ENCODE data around the gene PDE4D. TPM values are rescaled to one million over a fixed set of nuclear protein-coding genes. Genes with fewer than 3 reads are reported as not detected.

The PDE4D gene
- total and polyA plus RNA-seq, 11 donors, result 5.2 to 68.3 (median 42.1) TPM

- Histone ChIP-seq H3K27me3 (no peaks in the 10 kb centered on the region), H3K4me1 (peaks cover 9 to 66% (median 36%) of the 10 kb centered on the region in 12 donors), H3K27ac (no peak overlapping the region), H3K36me3 (no peaks in the 10 kb centered on the region), H3K9me3 (no peaks in the 10 kb centered on the region), H3K4me3 (no peak overlapping the region)
- no peak for ATAC-seq
- no peak for TF ChIP-seq POLR2A (IDR thresholded peaks at IDR 0.05)
- TF ChIP-seq CTCF (IDR thresholded peaks at IDR 0.05), result no peak
- no peak for DNase-seq
- intact Hi-C loops (cut with DNase I), result no loop called here
- WGBS, 4 donors, result 97 to 99% (median 99%) methylated on average over 2 of the region's 2 CpGs
These were observed 573.1 kb downstream of the PDE4D start for GRCh38 chr5:59320420-59320819.

GRCh38 chr5:59319250-59319649 lies 574.3 kb downstream of the PDE4D start:
- no peaks in the 10 kb centered on the region for H3K36me3 ChIP-seq
- no peak overlapping the region for H3K4me3 ChIP-seq
- intact Hi-C loops (cut with DNase I), result loop anchor here in 5 of 10 donors (5.0 kb wide), 1 partner anchor 42 kb away; no protein-coding TSS in a partner anchor
- TF ChIP-seq POLR2A (IDR thresholded peaks at IDR 0.05), result no peak
- TF ChIP-seq CTCF (IDR thresholded peaks at IDR 0.05), result no peak
- DNase-seq (no peak), ATAC-seq (no peak)
- no peaks in the 10 kb centered on the region for H3K9me3 ChIP-seq
- peaks cover 9 to 70% (median 38%) of the 10 kb centered on the region in 12 donors for H3K4me1 ChIP-seq
- H3K27me3 ChIP-seq, result no peaks in the 10 kb centered on the region
- peak overlapping the region in 3 of 12 donors; percentile 65 to 85 (median 75) for H3K27ac ChIP-seq

- Histone ChIP-seq H3K9me3 (no peaks in the 10 kb centered on the region), H3K4me3 (peak overlapping the region in 3 of 12 donors; percentile 2 to 13 (median 4)), H3K27ac (peak overlapping the region; percentile 65 to 85 (median 70)), H3K27me3 (no peaks in the 10 kb centered on the region), H3K4me1 (peaks cover 9 to 79% (median 50%) of the 10 kb centered on the region in 12 donors), H3K36me3 (no peaks in the 10 kb centered on the region)
- DNase-seq (no peak), ATAC-seq (peak in 1 of 4 donors; percentile 74)
- intact Hi-C loops (cut with DNase I), result loop anchor here in 5 of 10 donors (5.0 kb wide), 1 partner anchor 40 kb away; no protein-coding TSS in a partner anchor
- WGBS, 4 donors, result 30 to 43% (median 35%) methylated on average over 4 of the region's 4 CpGs
- TF ChIP-seq POLR2A (IDR thresholded peaks at IDR 0.05) (no peak), CTCF (IDR thresholded peaks at IDR 0.05) (no peak)
These were observed 575.7 kb downstream of the PDE4D start for GRCh38 chr5:59317774-59318205.

GRCh38 chr5:59317023-59317773 lies 576.3 kb downstream of the PDE4D start:
- 7 to 19% (median 15%) methylated on average over 5 to 6 of the region's 6 CpGs for WGBS, 4 donors
- intact Hi-C loops (cut with DNase I), result loop anchor here in 5 of 10 donors (5.0 kb wide), 1 partner anchor 40 kb away; no protein-coding TSS in a partner anchor
- TF ChIP-seq CTCF (IDR thresholded peaks at IDR 0.05) (no peak), POLR2A (IDR thresholded peaks at IDR 0.05) (no peak)

More at GRCh38 chr5:59317023-59317773, 576.3 kb downstream of the PDE4D start:
- H3K4me3 ChIP-seq, result peak overlapping the region in 3 of 12 donors; percentile 2 to 13 (median 4)
- H3K27me3 ChIP-seq, result no peaks in the 10 kb centered on the region
- no peaks in the 10 kb centered on the region for H3K9me3 ChIP-seq
- H3K36me3 ChIP-seq, result no peaks in the 10 kb centered on the region
- DNase-seq, result peak in 2 of 5 donors; percentile 18 to 24
- ATAC-seq, result peak; percentile 42 to 84 (median 74)
- H3K27ac ChIP-seq, result peak overlapping the region; percentile 65 to 85 (median 70)
- peaks cover 9 to 77% (median 50%) of the 10 kb centered on the region in 12 donors for H3K4me1 ChIP-seq

Data from heart left ventricle (tissue), 16 donors.